Subcutaneous adipose tissue (tissue), 4 donors: Measurements from ENCODE around the gene STAT5B. TPM values are rescaled to one million over a fixed set of nuclear protein-coding genes. Genes with fewer than 3 reads are reported as not detected.

ENCODE experiments used
- total RNA-seq, 4 donors: library from RNA; depleted of rRNA; stranded (reverse); fragments of >200 nt; gene quantifications; one replicate each; pipeline ENCODE4 v1.1.0, GENCODE V29; 2016
- TF ChIP-seq, protein P1 (sequence below): fragments of 450-650 bp; IDR thresholded peaks from one replicate; pipeline ENCODE4 v1.5.1; 2016; ENCODE audit warnings: low read depth, mild to moderate bottlenecking, control low read depth, antibody characterized with exemption, moderate library complexity

Gene STAT5B
- total RNA-seq, 4 donors from 2014 or later: 87.6 to 200 (median 113) TPM

DNA sequence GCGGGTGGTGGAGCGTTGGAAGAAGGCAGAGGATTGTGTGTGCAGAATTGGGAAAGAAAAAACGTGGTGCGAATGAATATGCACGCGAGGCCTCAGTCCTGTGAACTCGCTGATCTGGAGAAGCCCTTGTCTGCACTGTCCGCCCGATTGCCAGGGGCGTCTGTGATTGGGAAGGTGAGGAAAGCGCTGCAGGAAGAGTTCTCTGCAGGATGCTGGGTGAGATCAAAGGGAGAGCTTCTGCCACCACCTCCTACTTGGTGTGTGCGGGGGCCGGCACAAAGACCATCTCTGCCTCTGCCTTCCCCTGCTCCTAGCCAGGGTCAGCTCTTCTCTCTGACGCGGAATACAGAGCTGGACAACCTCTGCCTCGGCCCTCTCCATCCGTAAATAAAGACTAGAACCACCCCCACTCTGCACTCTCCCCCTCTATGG, 120.6 kb downstream of the STAT5B start:
- TF ChIP-seq, protein P1, sequence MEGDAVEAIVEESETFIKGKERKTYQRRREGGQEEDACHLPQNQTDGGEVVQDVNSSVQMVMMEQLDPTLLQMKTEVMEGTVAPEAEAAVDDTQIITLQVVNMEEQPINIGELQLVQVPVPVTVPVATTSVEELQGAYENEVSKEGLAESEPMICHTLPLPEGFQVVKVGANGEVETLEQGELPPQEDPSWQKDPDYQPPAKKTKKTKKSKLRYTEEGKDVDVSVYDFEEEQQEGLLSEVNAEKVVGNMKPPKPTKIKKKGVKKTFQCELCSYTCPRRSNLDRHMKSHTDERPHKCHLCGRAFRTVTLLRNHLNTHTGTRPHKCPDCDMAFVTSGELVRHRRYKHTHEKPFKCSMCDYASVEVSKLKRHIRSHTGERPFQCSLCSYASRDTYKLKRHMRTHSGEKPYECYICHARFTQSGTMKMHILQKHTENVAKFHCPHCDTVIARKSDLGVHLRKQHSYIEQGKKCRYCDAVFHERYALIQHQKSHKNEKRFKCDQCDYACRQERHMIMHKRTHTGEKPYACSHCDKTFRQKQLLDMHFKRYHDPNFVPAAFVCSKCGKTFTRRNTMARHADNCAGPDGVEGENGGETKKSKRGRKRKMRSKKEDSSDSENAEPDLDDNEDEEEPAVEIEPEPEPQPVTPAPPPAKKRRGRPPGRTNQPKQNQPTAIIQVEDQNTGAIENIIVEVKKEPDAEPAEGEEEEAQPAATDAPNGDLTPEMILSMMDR: no peak

DNA sequence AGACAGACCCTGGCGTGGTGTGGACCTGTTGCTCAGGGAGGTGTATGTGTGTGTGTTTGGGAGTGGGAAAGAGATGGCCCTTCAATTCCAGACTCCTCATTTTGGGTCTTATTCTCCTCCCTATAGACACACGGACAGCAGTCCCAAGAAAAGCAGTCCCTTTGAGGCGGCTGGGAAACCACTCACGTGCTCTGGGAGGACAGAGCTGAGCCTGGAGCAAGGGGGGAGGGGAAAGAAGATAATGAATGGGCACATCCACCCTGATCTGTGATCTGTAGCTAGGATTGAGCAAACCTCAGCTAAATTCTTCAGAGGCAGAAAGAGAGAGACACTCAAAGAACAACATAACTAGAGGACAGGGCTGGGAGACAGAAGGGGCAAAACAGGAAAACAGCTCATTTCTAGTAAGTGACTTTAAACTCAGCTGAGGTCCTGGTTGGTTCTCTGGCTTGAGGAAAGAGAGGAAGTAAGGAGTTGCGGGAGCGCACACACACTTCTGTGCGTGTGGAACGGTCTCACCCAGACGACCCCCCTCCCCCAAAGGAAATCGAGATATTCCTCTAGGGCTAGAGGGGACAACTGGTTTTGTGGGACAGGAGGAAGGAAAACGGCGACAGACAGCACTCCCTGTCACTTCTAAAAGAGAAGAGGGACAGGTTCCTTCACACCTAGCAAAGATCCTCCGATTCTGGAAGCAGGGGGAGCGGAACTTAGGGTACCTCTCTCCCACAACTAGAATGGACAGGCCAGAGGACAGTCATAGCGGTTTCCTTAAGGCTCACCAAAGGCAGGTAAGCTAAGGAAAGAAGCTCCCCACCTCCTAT, 122.1 kb downstream of the STAT5B start:
- TF ChIP-seq, protein P1: no peak

Other genes starting within 250 kb of the STAT5B start
- 1 to 10 TPM in 1 of 4 donors, under 1 TPM in 2, not detected in 1; 0.17 to 1.7 (median 0.44) TPM for gene C17orf113, start 225.8 kb downstream of the STAT5B start, total RNA-seq
- gene ZNF385C, start 177.9 kb downstream of the STAT5B start, total RNA-seq: under 1 TPM in 2 of 4 donors, not detected in 2; 0.22 to 0.49 TPM
- 10 to 100 TPM in 3 of 4 donors, 1 to 10 TPM in 1; 4.7 to 17.1 (median 13.5) TPM for gene DHX58, start 163.7 kb downstream of the STAT5B start, total RNA-seq
- gene KAT2A, start 155.0 kb downstream of the STAT5B start, total RNA-seq: 10 to 100 TPM; 27.2 to 49.9 (median 32.8) TPM
- not detected for gene HSPB9, start 153.6 kb downstream of the STAT5B start, total RNA-seq
- 100 to 1,000 TPM in 3 of 4 donors, 10 to 100 TPM in 1; 89.7 to 167 (median 115) TPM for gene RAB5C, start 121.4 kb downstream of the STAT5B start, total RNA-seq
- gene KCNH4, start 95.2 kb downstream of the STAT5B start, total RNA-seq: under 1 TPM in 3 of 4 donors, not detected in 1; 0.16 to 0.34 (median 0.19) TPM
- gene HCRT, start 90.9 kb downstream of the STAT5B start, total RNA-seq: not detected
- 10 to 100 TPM; 18.8 to 47.5 (median 45.3) TPM for gene GHDC, start 81.9 kb downstream of the STAT5B start, total RNA-seq
- gene STAT5A, start 12.1 kb upstream of the STAT5B start, total RNA-seq: 100 to 1,000 TPM; 158 to 721 (median 285) TPM
- 100 to 1,000 TPM; 134 to 255 (median 180) TPM for gene STAT3, start 112.1 kb upstream of the STAT5B start, total RNA-seq
- 100 to 1,000 TPM; 307 to 781 (median 518) TPM for gene CAVIN1, start 146.9 kb upstream of the STAT5B start, total RNA-seq
- 100 to 1,000 TPM in 1 of 4 donors, 10 to 100 TPM in 3; 53.0 to 113 (median 56.1) TPM for gene ATP6V0A1, start 182.5 kb upstream of the STAT5B start, total RNA-seq